ENCODE results near the gene PLCD3.

Gene PLCD3

GRCh38 chr17:45170931-45171337 is 38.6 kb upstream of the PLCD3 start:
- no peak for TF ChIP-seq CTCF (conservative IDR thresholded peaks at IDR 0.05)
- no peak for TF ChIP-seq ZFX (IDR thresholded peaks at IDR 0.05)
- H3K27ac ChIP-seq, result no peak overlapping the region; the same call in 1 of the 2 replicates

GRCh38 chr17:45170280-45170930 is 38.1 kb upstream of the PLCD3 start:
- TF ChIP-seq CTCF (conservative IDR thresholded peaks at IDR 0.05), result no peak
- no peak for TF ChIP-seq ZFX (IDR thresholded peaks at IDR 0.05)
- no peak overlapping the region for H3K27ac ChIP-seq

GRCh38 chr17:45168991-45169752 is 36.9 kb upstream of the PLCD3 start:
- no peak for TF ChIP-seq CTCF (conservative IDR thresholded peaks at IDR 0.05)
- TF ChIP-seq ZFX (IDR thresholded peaks at IDR 0.05), result no peak
- H3K27ac ChIP-seq, result no peak overlapping the region

GRCh38 chr17:45164734-45165269 is 32.5 kb upstream of the PLCD3 start:
- TF ChIP-seq ZFX (IDR thresholded peaks at IDR 0.05) (no peak), CTCF (conservative IDR thresholded peaks at IDR 0.05) (no peak)
- no peak overlapping the region for H3K27ac ChIP-seq

- TF ChIP-seq CTCF (conservative IDR thresholded peaks at IDR 0.05), result no peak
- no peak for TF ChIP-seq ZFX (IDR thresholded peaks at IDR 0.05)
- peak overlapping the region; percentile 100 for H3K27ac ChIP-seq
Observed at GRCh38 chr17:45162025-45162687, 29.8 kb upstream of the PLCD3 start.

- H3K27ac ChIP-seq, result peak within 1 kb of the TSS; percentile 100
- TF ChIP-seq ZFX (IDR thresholded peaks at IDR 0.05) (peak; percentile 70), CTCF (conservative IDR thresholded peaks at IDR 0.05) (no peak)
Observed at GRCh38 chr17:45161288-45162024, 29.1 kb upstream of the PLCD3 start, which contains the start of gene HEXIM2. Gene HEXIM2 (plus strand): TSS chr17:45161875. CDS start chr17:45162794, 919 bp downstream.
